Lower lobe of right lung (tissue), 2 donors: ENCODE data around the gene EXOG. TPM values are rescaled to one million over a fixed set of nuclear protein-coding genes. Genes with fewer than 3 reads are reported as not detected.
"Not testable (repeated sequence)": the region's sequence is repeated elsewhere in the genome, so short reads cannot be mapped to it uniquely, and the experiment has no call there.

Experiments
- ATAC-seq, 2 donors: fragments of 200-7000 bp; cut with Tn5 transposase; one replicate each; pipeline ENCODE4 v1.9.1; 2020 to 2022; ENCODE audit warnings: mild to moderate bottlenecking in 2 of 2, moderate library complexity in 2 of 2
- DNase-seq: peaks from one replicate; pipeline ENCODE4 v3.0.0-alpha.2; 2020
- H3K27ac ChIP-seq: fragments of 200-600 bp; one replicate; pipeline ENCODE4 v1.8.0; 2022
- H3K27me3 ChIP-seq: fragments of 200-600 bp; one replicate; pipeline ENCODE4 v1.8.0; 2022; ENCODE audit warnings: low read depth
- H3K36me3 ChIP-seq: fragments of 200-600 bp; one replicate; pipeline ENCODE4 v1.8.0; 2022; ENCODE audit warnings: mild to moderate bottlenecking
- H3K4me1 ChIP-seq: fragments of 200-600 bp; one replicate; pipeline ENCODE4 v1.8.0; 2022
- H3K4me3 ChIP-seq: fragments of 200-600 bp; one replicate; pipeline ENCODE4 v1.8.0; 2022; ENCODE audit warnings: mild to moderate bottlenecking
- H3K9me3 ChIP-seq: fragments of 200-600 bp; one replicate; pipeline ENCODE4 v1.8.0; 2022
- CTCF ChIP-seq: fragments of 200-600 bp; IDR thresholded peaks from one replicate; pipeline ENCODE4 v1.8.0; 2022; ENCODE audit warnings: antibody characterized with exemption, mild to moderate bottlenecking
- intact Hi-C: fragments of 100-400 bp; cut with DNase I; formaldehyde crosslinking; loops from one replicate; pipeline ENCODE4 v1.11.0; 2022
- total RNA-seq: library from RNA; stranded (reverse); fragmentation: NEBNext Ultra II Directional; extraction: Animal tissue kit (Norgen Biotek cat#: 25700); gene quantifications from one replicate; pipeline ENCODE4 v1.2.1, GENCODE V29; 2021
- donor health status: DM: no; HTN: yes; CAD: no; lungs with severe emphysema.

The EXOG gene
- total RNA-seq, 1 donor from 2014 or later = 12.3 TPM

DNA sequence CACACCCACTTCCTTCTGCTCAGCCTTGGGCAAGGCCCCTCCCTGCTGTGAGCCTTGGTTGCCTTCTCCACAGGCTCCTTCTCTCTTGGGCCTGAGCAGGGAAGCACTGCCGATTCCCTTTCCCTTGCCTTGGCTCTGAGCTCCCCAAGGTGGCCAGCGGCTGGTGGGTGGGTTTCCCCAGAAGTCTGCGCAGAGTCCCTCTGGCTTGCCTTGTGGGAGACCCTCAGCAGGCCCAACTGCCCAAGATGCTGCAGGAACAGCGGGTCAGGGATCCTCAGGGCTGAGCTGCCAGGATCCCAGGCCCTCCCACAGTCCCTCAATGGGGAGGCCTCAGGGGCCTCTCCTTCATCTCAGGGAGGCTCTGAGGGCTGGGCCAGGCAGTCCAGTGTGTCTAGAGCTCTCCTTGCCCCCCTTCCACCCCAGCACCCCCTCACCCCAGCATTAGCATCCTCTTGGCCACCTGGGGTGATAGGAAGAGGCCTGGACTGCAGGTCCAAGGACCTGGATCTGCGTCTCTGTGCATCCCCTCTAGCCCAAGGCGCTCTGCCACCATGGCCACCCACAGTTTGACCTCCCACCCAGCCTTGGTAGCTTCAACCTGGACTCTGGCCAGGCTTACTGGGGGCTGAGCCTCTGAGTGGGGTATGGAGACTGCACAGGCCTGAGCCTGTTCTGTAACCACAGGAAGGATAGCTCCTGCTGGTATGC lies 68.6 kb downstream of the EXOG start:
- Histone ChIP-seq H3K9me3 (no peaks in the 10 kb centered on the region), H3K4me3 (no peak overlapping the region), H3K36me3 (no peaks in the 10 kb centered on the region), H3K4me1 (no peaks in the 10 kb centered on the region), H3K27me3 (no peaks in the 10 kb centered on the region), H3K27ac (no peak overlapping the region)
- intact Hi-C loops = no loop called here
- DNase-seq (peak; percentile 32), ATAC-seq (no peak)
- TF ChIP-seq CTCF = no peak

GRCh38 chr3:38565339-38566214 lies 69.4 kb downstream of the EXOG start:
- no peak for TF ChIP-seq CTCF
- ATAC-seq (peak in 1 of 2 donors; percentile 15), DNase-seq (peak; percentile 19)
- no peaks in the 10 kb centered on the region for H3K36me3 ChIP-seq
- H3K4me1 ChIP-seq = no peaks in the 10 kb centered on the region
- intact Hi-C loops = no loop called here
- H3K4me3 ChIP-seq = no peak overlapping the region
- no peaks in the 10 kb centered on the region for H3K27me3 ChIP-seq
- no peak overlapping the region for H3K27ac ChIP-seq
- H3K9me3 ChIP-seq = no peaks in the 10 kb centered on the region

- Histone ChIP-seq H3K27ac (no peak overlapping the region), H3K9me3 (no peaks in the 10 kb centered on the region), H3K36me3 (no peaks in the 10 kb centered on the region), H3K27me3 (no peaks in the 10 kb centered on the region), H3K4me1 (no peaks in the 10 kb centered on the region), H3K4me3 (no peak overlapping the region)
- DNase-seq = peak; percentile 24
- no peak for TF ChIP-seq CTCF
- intact Hi-C loops = no loop called here
- ATAC-seq = peak in 1 of 2 donors; percentile 25
These were observed 70.0 kb downstream of the EXOG start for GRCh38 chr3:38566215-38566528.

DNA sequence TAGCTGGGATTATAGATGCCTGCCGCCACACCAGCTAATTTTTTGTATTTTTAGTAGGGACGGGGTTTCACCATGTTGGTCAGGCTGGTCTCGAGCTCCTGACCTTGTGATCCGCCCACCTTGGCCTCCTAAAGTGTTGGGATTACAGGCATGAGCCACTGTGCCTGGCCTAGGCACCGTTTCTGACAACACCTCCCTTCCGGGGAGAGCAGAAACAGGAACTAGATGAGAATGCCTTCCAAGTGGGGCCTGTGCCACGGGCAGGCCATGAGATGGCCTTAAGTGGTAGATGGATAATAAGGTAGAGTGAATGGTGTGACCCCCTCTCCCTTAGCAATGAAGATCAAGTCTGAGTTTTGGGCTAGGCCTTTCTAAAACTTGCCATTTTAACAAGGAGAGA lies 70.7 kb downstream of the EXOG start:
- H3K27me3 ChIP-seq, H3K36me3 ChIP-seq, ATAC-seq, H3K4me1 ChIP-seq, H3K9me3 ChIP-seq, H3K27ac ChIP-seq, intact Hi-C loops, H3K4me3 ChIP-seq: not testable (repeated sequence)
- peak; percentile 10 for DNase-seq

- H3K4me3 ChIP-seq = no peak overlapping the region
- H3K4me1 ChIP-seq = no peaks in the 10 kb centered on the region
- DNase-seq (peak; percentile 20), ATAC-seq (no peak)
- no peaks in the 10 kb centered on the region for H3K36me3 ChIP-seq
- no peaks in the 10 kb centered on the region for H3K27me3 ChIP-seq
- intact Hi-C loops = no loop called here
- H3K9me3 ChIP-seq = no peaks in the 10 kb centered on the region
- no peak overlapping the region for H3K27ac ChIP-seq
- no peak for TF ChIP-seq CTCF
These were observed 71.4 kb downstream of the EXOG start for GRCh38 chr3:38567498-38567897.

DNA sequence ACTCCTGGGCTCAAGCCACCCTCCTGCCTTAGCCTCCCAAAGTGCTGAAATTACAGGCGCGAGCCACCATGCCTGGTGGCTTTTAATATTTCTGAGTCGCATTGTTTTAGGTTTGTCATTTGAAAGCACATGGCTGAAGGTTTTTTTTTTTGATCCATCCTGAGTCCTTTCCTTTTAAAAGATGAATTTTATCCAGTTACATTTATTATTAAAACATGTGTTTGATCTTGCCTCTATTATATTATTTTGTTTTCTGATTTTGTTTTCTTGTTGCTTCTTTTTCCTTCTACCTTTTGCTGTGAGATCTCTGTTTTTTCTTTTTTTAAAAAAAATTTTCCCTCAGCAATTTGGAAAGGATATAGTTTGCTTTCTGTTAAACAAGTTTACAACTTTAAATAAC lies 77.0 kb downstream of the EXOG start:
- intact Hi-C loops = no loop called here
- TF ChIP-seq CTCF = no peak

More for the DNA sequence above, 77.0 kb downstream of the EXOG start:
- no peak for DNase-seq
- Histone ChIP-seq H3K4me3 (no peak overlapping the region), H3K9me3 (no peaks in the 10 kb centered on the region), H3K36me3 (no peaks in the 10 kb centered on the region), H3K27ac (no peak overlapping the region), H3K4me1 (no peaks in the 10 kb centered on the region), H3K27me3 (no peaks in the 10 kb centered on the region)
- no peak for ATAC-seq
